Small intestine (tissue), 7 donors: ENCODE measurements around the gene TAAR1. TPM values are rescaled to one million over a fixed set of nuclear protein-coding genes. Genes with fewer than 3 reads are reported as not detected.
A peak's percentile ranks its signal among the peaks of the same experiment; 100 is the strongest.

Experiments
- DNase-seq, 2 donors: peaks; one replicate each; pipeline versions ENCODE4 v3.0.0 to v3.0.0-alpha.2; 2013
- FAIRE-seq: peaks from 2 replicates; lab custom pipeline; 2012; peaks lifted over from hg19 to GRCh38; lab: Jason Lieb, UNC
- H3K27ac ChIP-seq, 3 donors: one replicate each; pipeline ENCODE4 v1.5.1; 2013; ENCODE audit warnings: low read length in 2 of 3, mild to moderate bottlenecking in 2 of 3, control low read depth in 1 of 3, inconsistent platforms in 1 of 3, low read depth in 1 of 3, moderate library complexity in 1 of 3
- H3K27me3 ChIP-seq, 3 donors: one replicate each; pipeline ENCODE4 v1.6.1; 2013; ENCODE audit warnings: low read length in 3 of 3, inconsistent platforms in 1 of 3; ENCODE audit not compliant: control insufficient read depth in 3 of 3, insufficient read depth in 3 of 3
- H3K36me3 ChIP-seq, 3 donors: one replicate each; pipeline ENCODE4 v1.6.1; 2013; ENCODE audit warnings: low read length in 3 of 3, inconsistent platforms in 1 of 3, low read depth in 1 of 3, mild to moderate bottlenecking in 1 of 3, moderate library complexity in 1 of 3; ENCODE audit not compliant: control insufficient read depth in 3 of 3, insufficient read depth in 2 of 3
- H3K4me1 ChIP-seq, 3 donors: one replicate each; pipeline ENCODE4 v1.6.1; 2013; ENCODE audit warnings: low read length in 2 of 3, inconsistent platforms in 1 of 3, low read depth in 1 of 3, mild to moderate bottlenecking in 1 of 3, moderate library complexity in 1 of 3; ENCODE audit not compliant: control insufficient read depth in 3 of 3, insufficient read depth in 2 of 3
- H3K4me3 ChIP-seq, 3 donors: one replicate each; pipeline ENCODE4 v1.5.1; 2013; ENCODE audit warnings: low read length in 3 of 3, control low read depth in 1 of 3, inconsistent platforms in 1 of 3, low read depth in 1 of 3, mild to moderate bottlenecking in 1 of 3, moderate library complexity in 1 of 3
- H3K9me3 ChIP-seq, 2 donors: one replicate each; pipeline ENCODE4 v1.6.1; 2013; ENCODE audit warnings: low read depth in 1 of 2, low read length in 1 of 2; ENCODE audit not compliant: control insufficient read depth in 2 of 2, insufficient read depth in 1 of 2
- WGBS, 3 donors: extraction: QIAGEN DNeasy Blood & Tissue Kit; methylation state at CpG; one replicate each; pipeline ENCODE4 v1.1.7; 2013; 5-methylcytosine and 5-hydroxymethylcytosine counted together
- polyA plus RNA-seq, 4 donors: library from polyadenylated mRNA; stranded (reverse) in 3 of 4; unstranded in 1 of 4; fragments of 200-250 nt in 3 of 4; fragments of 120-200 nt in 1 of 4; gene quantifications; one replicate each; pipeline versions ENCODE4 v1.2.1 to v1.2.3, GENCODE V29; 2013
- donor health status: healthy with polysubstance abuse.
- donor health status: control.
- donor health status: control.
- donor health status: Bipolar disorder and iron deficiency.
- donor health status: healthy.

The TAAR1 gene
- polyA plus RNA-seq, 4 donors = 0.09 TPM; not detected in 3

GRCh38 chr6:132624175-132624574 is 34.8 kb downstream of the TAAR1 start, which contains the start of gene TAAR2:
TAAR2 (minus strand) TSS chr6:132624275; CDS start chr6:132624275, 0 bp downstream.
- FAIRE-seq = no peak
- Histone ChIP-seq H3K27ac (no peak within 1 kb of the TSS), H3K9me3 (no peaks in the 10 kb centered on the region), H3K4me3 (no peak within 1 kb of the TSS), H3K36me3 (no peaks in the 10 kb centered on the region), H3K4me1 (no peaks in the 10 kb centered on the region), H3K27me3 (no peaks in the 10 kb centered on the region)
- 95 to 97% (median 97%) methylated on average over 6 of the region's 6 CpGs for WGBS, 3 donors
- no peak for DNase-seq

GRCh38 chr6:132623106-132623845 is 35.7 kb downstream of the TAAR1 start:
- Histone ChIP-seq H3K27me3 (no peaks in the 10 kb centered on the region), H3K4me1 (no peaks in the 10 kb centered on the region), H3K36me3 (no peaks in the 10 kb centered on the region), H3K4me3 (no peak overlapping the region), H3K27ac (no peak overlapping the region), H3K9me3 (no peaks in the 10 kb centered on the region)
- 65 to 78% (median 73%) methylated on average over 6 of the region's 6 CpGs for WGBS, 3 donors
- FAIRE-seq (no peak), DNase-seq (no peak)

- no peak overlapping the region for H3K27ac ChIP-seq
- H3K4me1 ChIP-seq = peaks cover 0 to 7% (median 0%) of the 10 kb centered on the region in 3 donors
- FAIRE-seq (no peak), DNase-seq (no peak)
- H3K9me3 ChIP-seq = no peaks in the 10 kb centered on the region
- no peak overlapping the region for H3K4me3 ChIP-seq
- 32 to 71% (median 71%) methylated on average over 1 of the region's 1 CpG for WGBS, 3 donors
- H3K36me3 ChIP-seq = no peaks in the 10 kb centered on the region
- H3K27me3 ChIP-seq = no peaks in the 10 kb centered on the region
Observed at GRCh38 chr6:132616677-132617076, 42.3 kb downstream of the TAAR1 start.

- peak overlapping the region in 2 of 3 donors; percentile 7 to 53 for H3K4me3 ChIP-seq
- FAIRE-seq = peak; percentile 55
- WGBS, 3 donors = 19 to 38% (median 25%) methylated on average over 7 of the region's 7 CpGs
Observed at GRCh38 chr6:132614554-132614953, 44.4 kb downstream of the TAAR1 start.

GRCh38 chr6:132612449-132613108 is 46.4 kb downstream of the TAAR1 start:
- H3K4me3 ChIP-seq = peak overlapping the region in 1 of 3 donors; percentile 44
- H3K27ac ChIP-seq = peak overlapping the region; percentile 21 to 64 (median 32)
- H3K36me3 ChIP-seq = peaks cover 0 to 2% (median 0%) of the 10 kb centered on the region in 3 donors
- 9 to 46% (median 35%) methylated on average over 4 of the region's 4 CpGs for WGBS, 3 donors
- peaks cover 0 to 8% of the 10 kb centered on the region in 2 donors for H3K9me3 ChIP-seq
- no peaks in the 10 kb centered on the region for H3K27me3 ChIP-seq
- FAIRE-seq = no peak
- peaks cover 5 to 24% (median 7%) of the 10 kb centered on the region in 3 donors for H3K4me1 ChIP-seq
- peak; percentile 83 to 91 for DNase-seq

More at GRCh38 chr6:132614554-132614953, 44.4 kb downstream of the TAAR1 start:
- H3K4me1 ChIP-seq = peaks cover 3 to 14% (median 5%) of the 10 kb centered on the region in 3 donors
- no peaks in the 10 kb centered on the region for H3K27me3 ChIP-seq
- H3K27ac ChIP-seq = peak overlapping the region in 2 of 3 donors; percentile 49 to 76
- H3K9me3 ChIP-seq = no peaks in the 10 kb centered on the region
- peaks cover 0 to 2% (median 0%) of the 10 kb centered on the region in 3 donors for H3K36me3 ChIP-seq
- peak in 1 of 2 donors; percentile 75 for DNase-seq

GRCh38 chr6:132611616-132612015 is 47.4 kb downstream of the TAAR1 start:
- no peak for FAIRE-seq
- 90 to 94% (median 91%) methylated on average over 2 of the region's 2 CpGs for WGBS, 3 donors
- H3K27ac ChIP-seq = peak overlapping the region in 1 of 3 donors; percentile 64
- H3K4me1 ChIP-seq = peaks cover 5 to 32% (median 11%) of the 10 kb centered on the region in 3 donors
- H3K4me3 ChIP-seq = no peak overlapping the region
- no peaks in the 10 kb centered on the region for H3K27me3 ChIP-seq
- DNase-seq = no peak
- H3K36me3 ChIP-seq = peaks cover 0 to 2% (median 0%) of the 10 kb centered on the region in 3 donors
- peaks cover 0 to 13% of the 10 kb centered on the region in 2 donors for H3K9me3 ChIP-seq

- Histone ChIP-seq H3K4me1 (peaks cover 8 to 32% (median 17%) of the 10 kb centered on the region in 3 donors), H3K27me3 (no peaks in the 10 kb centered on the region), H3K36me3 (peaks cover 0 to 2% (median 2%) of the 10 kb centered on the region in 3 donors), H3K27ac (peak overlapping the region in 2 of 3 donors; percentile 54 to 68), H3K9me3 (peaks cover 0 to 19% of the 10 kb centered on the region in 2 donors), H3K4me3 (no peak overlapping the region)
- DNase-seq (peak; percentile 75 to 92), FAIRE-seq (peak; percentile 96)
- 16 to 67% (median 35%) methylated on average over 5 of the region's 5 CpGs for WGBS, 3 donors
Observed at GRCh38 chr6:132607544-132608233, 51.3 kb downstream of the TAAR1 start.
